T follicular helper cell (primary cell): ENCODE measurements around the gene HMCN1.

ENCODE experiments used
- DNase-seq: peaks from one replicate; pipeline ENCODE4 v3.0.0-alpha.2; 2020; ENCODE audit warnings: low read depth

HMCN1 gene

DNA sequence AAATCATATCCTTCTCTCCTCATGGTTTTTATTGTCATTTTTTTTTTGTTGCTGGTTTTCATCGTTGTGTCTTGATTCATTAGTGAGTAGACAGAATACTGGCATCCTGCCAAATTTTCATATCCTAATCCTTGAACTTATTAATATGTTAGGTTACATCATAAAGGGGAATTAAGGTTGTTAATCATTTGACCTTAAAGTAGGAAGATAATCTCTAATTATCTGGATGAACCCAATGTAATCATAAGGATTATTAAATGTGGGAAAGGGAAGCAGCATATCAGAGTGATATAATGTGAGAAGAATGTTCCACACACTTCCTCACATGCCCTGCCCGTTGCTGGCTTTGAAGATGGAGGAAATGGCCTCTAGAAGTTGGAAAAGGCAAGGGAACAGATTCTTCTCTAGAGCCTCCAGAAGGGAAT is 299.7 kb downstream of the HMCN1 start:
- DNase-seq, result no peak

DNA sequence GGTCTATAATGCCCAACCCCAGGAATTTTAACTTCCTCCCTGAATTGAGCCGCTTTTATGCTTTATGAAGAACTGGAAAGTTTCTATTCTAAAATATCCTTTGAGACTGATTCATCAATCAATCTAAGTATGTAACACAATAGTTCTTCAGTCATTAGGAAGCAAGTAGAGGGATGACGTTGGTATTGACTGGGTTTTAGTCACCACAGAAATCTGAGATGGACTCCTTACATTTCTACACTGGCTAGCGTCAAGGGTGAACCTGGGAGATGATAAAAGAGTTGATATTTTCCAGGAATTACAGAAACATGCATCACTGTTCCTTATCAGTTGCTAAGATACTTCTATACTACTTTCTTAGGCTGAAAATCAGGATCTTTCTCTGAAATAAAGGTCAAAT is 308.0 kb downstream of the HMCN1 start:
- DNase-seq, result no peak

DNA sequence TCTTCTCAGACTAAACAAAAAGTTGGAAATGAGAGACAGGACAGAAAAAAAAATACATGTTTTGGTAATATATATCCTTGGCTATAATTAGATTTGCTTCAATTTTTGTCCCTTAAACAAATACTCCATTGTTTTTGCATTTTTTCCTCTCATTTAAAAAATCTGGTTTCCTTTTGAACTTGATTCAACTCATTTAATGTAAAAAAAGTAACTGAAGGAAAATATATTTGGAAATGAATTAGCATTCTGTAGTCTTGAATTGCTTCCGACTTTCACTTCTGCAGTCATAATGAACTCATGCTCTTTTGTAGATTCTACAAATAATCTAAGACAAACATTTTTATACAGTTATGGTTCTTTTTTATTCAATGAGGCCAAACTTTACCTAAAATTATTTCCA is 309.1 kb downstream of the HMCN1 start:
- DNase-seq, result no peak

DNA sequence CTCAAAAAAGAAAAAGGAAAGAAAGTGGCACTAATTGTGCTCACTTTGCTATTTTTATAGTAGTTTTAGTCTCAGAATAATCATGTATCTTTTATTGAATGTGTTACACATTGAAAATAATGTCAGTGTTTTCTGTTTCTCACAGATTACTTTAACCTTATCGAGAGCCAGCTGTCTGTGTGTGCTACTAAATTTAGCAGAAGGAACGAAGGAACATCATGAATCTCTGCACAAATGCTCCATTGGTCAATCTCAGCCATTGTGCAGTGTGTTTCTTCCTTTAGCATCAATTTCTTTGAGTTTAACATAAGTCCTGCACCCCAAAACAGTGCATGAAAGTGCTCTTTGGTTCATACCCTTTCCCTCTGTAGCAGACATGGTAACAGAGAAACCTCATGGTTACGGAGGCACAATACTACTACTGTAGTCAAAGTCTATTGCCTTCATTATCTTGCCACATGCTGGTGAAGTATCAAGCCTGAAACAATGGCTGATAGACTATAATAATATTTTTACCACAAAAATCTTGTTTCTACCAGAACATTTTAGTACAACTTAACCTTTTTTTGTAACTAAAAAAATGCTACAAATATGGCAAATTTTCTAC is 310.0 kb downstream of the HMCN1 start:
- no peak for DNase-seq

DNA sequence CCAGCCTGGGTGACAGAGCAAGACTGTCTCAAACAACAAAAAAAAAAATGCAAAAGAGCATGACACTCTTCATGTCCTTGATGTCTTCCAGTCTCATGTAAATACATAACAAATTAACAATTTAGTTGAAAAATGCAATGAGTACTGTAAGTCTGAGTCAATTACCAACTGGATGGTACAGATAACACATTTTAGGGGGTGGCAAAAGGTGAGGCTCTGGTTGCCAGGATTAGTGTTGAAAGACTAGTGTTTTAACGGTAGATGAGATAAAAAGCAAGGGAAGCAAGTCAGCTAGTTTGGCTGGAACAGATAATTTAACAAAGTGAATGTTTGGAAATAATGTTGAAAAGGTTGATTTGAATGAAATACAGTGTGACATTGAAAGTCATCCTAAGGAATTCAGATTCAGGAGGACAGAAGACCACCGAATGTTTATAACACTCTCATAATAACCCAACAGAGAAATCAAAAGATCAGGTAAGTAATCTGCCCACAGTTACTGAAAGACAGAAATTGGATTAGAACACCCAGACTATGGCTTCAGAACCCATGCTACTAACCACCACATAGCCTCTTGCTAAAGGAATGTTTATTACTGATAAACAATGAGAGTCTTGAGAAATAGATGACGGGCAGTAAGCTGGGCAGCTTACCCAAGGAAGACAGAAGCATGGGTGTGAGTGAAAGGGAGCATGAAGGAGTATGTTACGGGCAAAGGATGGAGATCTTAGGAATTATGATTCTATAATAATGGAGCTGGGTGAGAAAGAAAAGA is 312.4 kb downstream of the HMCN1 start:
- no peak for DNase-seq

DNA sequence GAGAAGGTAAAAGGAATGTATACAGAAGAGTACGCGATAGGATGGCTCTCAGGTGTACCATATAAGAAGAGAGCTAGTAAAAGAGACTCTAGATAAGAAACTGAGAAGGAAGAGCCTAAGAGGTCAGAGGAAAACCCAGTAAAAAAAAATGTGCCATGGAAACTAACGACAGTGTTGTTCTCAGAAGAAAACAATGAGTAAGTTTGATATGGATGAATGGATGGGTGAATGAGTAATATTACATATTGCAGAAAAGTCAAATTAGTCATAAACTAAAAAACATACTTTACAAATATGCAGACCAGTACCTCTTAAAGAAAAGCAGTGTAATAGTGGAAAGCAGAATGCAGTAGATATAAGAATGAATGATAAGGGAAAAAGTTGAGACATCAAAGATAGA is 316.2 kb downstream of the HMCN1 start:
- no peak for DNase-seq

DNA sequence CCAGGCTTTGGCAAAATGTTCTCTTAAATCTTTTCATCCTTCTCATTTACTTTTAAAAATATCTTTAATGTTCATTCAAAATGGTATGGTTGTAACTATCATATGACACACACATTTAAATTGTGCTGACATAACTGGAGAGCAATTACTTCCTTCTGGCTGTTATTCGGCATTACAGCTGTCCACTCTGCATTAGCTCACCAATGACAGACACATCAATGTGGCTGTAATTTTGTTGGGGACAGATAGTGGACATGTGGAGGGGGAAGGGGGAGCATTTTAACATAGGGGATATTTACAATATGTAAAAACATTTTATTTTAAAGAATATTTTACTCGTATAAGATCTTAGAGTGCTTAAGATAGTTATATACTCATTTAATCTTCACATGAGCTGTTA is 319.8 kb downstream of the HMCN1 start:
- DNase-seq, result no peak

DNA sequence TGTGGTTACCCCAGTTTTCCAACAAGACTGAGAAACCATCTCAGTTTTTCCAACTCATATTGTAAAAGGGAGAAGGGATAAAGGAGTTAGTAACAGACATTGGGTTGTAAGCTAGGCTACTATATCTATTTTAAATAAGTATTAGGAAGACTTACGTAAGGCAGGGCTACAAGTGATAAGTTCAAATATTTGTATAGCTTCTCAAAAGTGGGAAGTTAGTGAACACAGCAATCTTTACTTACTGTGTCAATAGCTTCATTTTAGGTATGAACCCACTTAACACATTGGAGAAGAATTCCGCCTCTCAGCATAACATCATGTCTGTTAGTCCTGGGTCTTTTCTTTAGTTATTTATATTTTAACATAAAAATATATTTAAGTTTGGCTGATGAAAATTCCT is 320.7 kb downstream of the HMCN1 start:
- DNase-seq, result no peak

DNA sequence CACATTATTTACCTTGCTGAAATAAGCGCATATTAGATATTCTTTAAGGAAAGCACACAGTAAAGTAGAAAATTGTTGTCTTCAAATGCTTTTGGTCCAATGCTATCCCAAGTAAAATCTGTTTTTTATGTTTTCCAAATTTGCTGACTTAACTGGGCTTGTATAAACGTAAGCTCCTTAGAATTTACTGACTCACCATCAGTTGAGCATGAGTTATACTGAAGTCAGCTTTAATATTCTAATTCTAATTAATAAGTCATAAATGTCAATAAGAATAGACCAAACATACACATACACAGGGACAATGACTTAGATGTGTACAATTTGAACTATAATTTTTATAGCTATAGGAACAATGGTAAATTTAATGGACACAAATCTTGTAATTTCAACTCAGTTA is 321.7 kb downstream of the HMCN1 start:
- no peak for DNase-seq

DNA sequence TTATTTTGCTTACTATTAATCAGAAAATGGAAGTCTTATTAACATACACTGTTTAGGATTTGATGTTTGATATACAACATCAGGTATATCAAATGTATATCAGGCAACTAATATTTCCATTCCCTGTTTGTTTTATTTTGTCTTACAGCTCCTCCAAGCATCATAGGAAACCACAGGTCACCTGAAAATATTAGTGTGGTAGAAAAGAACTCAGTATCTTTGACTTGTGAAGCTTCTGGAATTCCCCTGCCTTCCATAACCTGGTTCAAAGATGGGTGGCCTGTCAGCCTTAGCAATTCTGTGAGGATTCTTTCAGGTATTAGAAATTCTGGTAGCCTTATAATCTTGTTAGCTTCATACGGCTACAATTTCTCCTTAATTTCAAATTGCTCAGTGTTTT is 322.9 kb downstream of the HMCN1 start:
- DNase-seq, result no peak

DNA sequence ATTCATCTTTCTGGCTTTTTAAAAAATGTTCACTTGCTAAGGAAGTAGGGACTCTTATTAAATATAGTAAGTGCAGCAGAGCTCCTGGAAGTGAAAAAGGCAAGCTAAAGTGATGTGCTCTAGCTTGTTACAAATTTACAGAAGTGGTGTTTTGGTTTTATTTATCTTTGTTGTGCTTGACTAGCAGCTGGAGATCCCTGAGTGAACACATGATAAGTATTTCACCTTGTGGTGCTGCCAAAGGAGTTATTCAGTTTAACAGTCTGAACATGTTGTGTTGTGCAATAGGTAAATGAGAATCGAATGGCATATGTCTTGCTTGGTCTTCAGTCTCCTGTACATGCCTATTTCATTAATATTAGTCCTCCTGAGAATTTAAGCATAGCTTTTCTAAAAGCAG is 325.1 kb downstream of the HMCN1 start:
- DNase-seq, result no peak

DNA sequence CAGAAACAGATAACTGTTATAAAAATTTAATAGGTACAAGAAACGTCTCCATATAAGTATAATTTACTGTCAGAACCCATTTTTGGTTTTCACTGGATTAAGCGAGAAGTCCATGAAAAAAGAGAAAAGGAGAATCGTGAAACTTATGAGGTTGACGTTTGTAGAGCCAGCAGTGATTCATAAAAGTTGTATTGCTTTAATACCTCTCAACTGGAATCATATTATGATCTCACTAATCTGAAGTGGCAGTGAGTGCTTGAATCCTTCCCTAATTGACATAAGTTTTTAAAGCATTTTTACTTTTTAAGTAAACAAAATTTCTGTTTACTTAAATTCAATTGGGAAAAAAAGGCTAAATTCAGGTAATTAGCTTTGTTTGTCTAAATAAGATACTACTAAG is 325.6 kb downstream of the HMCN1 start:
- no peak for DNase-seq

DNA sequence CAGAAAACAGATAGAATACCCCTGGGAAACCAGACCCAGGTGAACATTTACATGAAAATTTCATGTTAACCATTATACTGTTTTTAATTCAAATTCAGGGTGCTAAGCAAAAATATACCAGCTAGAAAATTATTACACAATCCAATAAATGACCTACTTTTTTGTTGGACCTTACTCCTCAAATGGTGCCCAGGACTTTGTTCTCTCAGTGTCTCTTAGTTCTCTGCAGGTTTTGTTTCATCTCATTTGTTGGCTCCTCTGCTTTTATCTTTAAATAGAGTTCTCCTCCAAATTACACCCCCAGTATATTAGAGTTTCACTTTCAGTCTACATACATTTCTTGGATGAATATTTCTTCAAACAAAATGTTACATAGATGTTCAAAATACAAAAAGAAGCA is 326.0 kb downstream of the HMCN1 start:
- DNase-seq, result no peak

DNA sequence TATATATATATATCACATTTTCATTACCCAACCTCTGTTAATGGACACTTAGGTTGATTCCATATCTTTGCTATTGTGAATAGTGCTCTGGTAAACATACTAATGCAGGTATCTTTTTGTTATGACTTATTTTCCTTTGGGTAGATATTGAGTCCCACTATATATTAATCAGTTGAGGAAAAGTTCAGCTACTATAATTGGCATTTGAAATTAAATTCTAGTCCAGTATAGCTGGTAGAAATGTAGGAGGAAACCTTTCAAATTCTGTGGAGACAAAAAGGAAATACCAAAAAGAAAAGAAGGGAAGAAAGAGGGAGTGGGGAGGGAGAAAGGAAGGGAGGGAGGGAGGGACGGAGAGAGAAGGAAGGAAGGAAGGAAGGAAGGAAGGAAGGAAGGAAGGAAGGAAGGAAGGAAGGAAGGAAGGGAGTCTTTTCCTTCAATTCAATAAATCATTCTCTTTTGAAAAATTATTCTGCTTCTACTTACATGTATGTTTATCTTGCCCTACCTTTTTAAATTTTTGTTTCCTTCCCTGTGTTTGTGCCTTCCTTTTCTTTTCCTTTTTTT is 329.0 kb downstream of the HMCN1 start:
- no peak for DNase-seq

DNA sequence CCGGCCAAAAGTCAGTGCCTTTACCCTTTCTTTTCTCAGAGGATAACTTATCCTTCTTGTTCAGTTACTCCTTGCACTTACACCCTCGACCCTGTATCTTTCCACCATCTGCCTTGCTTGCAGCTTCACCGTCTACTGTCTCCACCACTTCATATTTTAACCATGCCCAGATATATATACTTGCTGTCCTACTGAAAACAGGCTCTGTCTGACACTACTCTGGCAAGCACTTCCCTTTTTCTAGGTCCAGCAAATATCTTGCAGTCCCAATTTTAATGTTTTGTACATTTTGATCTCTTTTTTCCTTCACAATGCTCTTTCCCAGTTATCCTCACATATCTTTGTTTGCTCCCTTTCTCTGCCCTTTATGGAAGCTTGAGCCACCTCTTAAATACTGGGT is 332.2 kb downstream of the HMCN1 start:
- no peak for DNase-seq

DNA sequence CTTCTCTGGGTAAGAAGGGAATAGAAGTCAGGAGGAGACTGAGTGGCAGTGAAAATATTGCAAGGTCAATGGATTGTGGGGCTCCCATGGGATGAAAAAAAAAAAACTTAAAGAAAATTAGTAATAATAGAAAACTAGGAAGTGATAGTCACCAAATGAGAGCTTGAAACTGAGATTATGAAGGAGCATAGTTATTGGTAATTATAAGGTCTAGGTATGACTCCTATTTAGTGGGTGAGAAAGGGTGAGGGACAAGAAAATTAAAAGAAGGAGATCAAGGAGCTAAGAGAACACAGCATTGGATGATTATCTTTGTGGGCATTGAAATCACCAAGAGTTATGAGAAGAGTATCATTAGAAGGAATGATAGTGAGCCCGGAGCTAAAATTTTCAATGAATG is 339.5 kb downstream of the HMCN1 start:
- no peak for DNase-seq

DNA sequence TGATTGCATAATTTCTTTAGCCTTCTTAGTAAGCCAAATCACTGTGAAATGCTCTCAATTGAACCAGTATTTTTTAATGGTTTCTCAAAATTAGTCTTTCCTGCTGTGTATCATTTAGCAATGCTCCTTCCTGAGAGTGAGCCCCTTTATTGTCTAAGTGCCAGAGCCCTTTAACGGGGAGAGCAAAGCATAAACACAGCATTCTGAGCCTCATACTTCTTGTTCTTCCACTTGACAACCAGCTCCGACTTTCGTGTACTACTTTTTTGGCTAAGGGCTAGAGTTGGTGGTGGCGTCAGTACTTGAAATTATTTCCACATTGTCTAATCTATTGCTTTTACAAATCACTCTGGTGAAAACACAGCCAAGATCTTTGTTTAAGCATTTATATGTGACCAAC is 341.8 kb downstream of the HMCN1 start:
- no peak for DNase-seq

DNA sequence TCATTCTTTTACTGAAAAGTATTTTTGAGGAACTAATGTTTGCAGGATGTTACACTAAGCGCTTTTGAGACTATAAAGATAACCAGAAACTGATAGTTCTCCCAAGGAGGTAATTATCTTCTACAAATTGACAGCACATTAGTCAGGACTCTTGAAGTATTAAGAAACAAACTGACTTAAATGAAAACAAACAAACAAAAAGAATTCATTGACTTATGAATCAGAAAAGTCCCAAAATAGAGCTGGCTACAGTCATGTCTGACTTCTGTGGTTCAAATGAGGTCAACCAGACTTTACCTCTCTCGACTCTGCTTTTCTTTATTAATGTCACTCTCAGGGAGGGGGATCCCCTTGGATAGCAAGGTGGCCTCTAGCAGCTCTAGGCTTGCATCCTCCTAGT is 344.1 kb downstream of the HMCN1 start:
- DNase-seq, result no peak

DNA sequence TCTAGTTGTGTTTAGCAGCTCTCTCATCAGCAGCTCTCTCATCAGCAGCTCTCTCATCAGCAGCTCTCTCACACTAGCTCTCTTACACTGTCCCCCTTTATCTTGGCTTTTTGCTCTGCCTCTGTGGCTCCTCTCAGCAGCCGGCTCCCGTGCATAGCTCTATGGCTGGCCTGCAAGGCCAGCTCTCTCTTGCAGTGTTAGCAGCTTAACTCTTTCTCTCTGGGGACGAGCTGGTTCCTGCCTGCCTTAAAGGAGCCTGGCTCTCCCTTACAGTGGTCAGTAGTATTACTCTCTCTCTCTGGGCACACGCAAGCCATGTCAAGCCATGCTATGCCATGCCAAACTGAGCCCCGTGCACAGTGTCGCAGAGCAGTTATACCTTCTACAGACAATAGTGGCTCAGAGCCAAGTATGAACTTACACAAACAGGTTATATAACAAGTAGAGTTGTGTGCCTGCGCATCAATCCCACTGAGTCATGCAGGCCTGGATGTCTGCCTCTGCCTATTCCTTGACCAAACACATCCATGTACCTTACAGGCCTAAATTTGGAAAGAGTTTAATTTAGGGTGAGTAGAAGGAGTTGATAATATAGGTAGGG is 345.0 kb downstream of the HMCN1 start:
- DNase-seq, result no peak

DNA sequence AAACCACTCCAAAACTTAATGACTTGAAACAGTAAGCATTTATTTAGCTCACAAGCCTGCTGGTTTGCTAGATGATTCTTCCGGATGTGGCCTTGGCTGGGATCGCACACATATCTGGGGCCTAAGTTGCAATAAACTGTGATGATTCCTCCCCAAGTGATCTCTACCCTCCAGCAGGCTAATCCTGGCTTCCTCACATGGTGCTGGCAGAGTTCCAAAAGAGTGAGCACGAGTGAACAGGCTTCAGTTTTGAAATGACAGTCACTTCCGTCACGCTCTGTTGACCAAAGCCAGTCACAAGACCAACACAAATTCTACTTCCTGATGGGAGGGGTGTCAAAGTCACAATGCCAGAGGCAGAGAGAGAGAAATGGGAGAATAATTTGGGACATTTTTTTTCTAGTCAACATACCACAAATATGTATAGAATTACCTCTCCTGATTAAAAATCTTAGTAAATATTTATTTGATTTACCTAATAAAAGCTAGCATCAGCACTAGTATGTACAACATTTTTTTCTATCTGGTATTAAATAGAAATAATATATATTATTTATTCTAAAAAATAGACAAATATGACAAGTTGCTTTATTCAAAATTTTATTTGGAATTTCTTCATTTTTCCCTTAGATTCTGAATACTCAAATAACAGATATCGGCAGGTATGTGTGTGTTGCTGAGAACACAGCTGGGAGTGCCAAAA is 348.2 kb downstream of the HMCN1 start:
- no peak for DNase-seq

DNA sequence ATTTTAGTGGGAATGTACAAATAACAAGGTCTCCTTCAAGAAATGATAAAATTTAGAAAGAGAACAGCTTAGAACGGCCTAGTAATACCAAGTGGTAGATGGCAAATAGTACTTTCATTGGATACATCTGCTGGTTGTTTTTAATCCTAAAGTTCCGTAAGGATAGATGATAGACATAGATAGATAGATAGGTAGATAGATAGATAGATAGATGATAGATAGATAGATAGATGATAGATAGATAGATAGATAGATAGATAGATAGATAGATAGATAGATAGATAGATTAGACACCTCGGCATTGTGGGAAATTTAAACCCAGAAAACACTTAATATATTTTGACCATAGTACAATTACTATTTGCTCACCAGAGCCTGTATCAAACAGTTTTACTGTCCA is 352.4 kb downstream of the HMCN1 start:
- no peak for DNase-seq

DNA sequence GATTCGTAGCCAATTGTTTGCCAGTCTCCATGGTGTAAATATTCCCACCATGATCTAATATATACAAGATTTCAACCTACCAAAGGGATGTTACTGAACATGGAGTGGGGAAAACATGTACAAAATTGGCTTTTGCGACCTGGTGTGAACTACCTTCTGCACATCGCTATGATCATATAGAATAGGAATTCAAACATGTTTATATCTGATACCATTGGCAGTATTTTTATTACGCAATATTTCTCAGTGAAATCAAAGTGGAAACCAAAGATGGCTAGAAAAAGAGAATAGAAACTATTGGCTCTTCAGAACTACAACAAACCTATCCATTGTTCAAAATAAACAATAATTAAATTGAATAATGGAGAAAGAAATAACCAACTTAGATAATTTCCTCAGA is 355.7 kb downstream of the HMCN1 start:
- DNase-seq, result no peak
